SU-DHL-6 (cell line): ENCODE results near the gene PARP12.

Experiments
- H2AFZ ChIP-seq: fragments of 200-600 bp; sonication (generic); 2 replicates; pipeline ENCODE4 v1.6.1; 2014; ENCODE audit warnings: low read depth, mild to moderate bottlenecking, moderate library complexity, mixed read lengths, antibody characterized with exemption, low read length; ENCODE audit not compliant: severe bottlenecking
- H3F3A ChIP-seq: fragments of 200-600 bp; shearing (Covaris generic); 2 replicates; pipeline ENCODE4 v1.6.0; 2016; ENCODE audit warnings: antibody characterized with exemption, mild to moderate bottlenecking; ENCODE audit not compliant: insufficient read depth
- H3K27ac ChIP-seq: fragments of 200-600 bp; sonication (generic); 2 replicates; pipeline ENCODE4 v1.5.1; 2016; ENCODE audit warnings: low read depth, mild to moderate bottlenecking, low read length, moderate library complexity, mixed read lengths
- H3K27me3 ChIP-seq: fragments of 200-600 bp; sonication (generic), shearing (Covaris generic); 2 replicates; pipeline ENCODE4 v1.6.0; 2014; ENCODE audit warnings: mild to moderate bottlenecking, low read length
- H3K36me3 ChIP-seq: fragments of 200-600 bp; sonication (generic); 2 replicates; pipeline ENCODE4 v1.6.1; 2014; ENCODE audit warnings: mild to moderate bottlenecking, low read length, mixed read lengths
- H3K4me2 ChIP-seq: fragments of 300-600, 200-600 bp; shearing (Covaris generic), sonication (generic); 2 replicates; pipeline ENCODE4 v1.6.0; 2014; ENCODE audit warnings: low read length, low read depth, mild to moderate bottlenecking; ENCODE audit not compliant: poor library complexity, severe bottlenecking
- H3K4me3 ChIP-seq: fragments of 200-600 bp; sonication (generic); 2 replicates; pipeline ENCODE4 v1.5.1; 2014; ENCODE audit warnings: antibody characterized with exemption, low read length, mild to moderate bottlenecking, mixed read lengths; ENCODE audit not compliant: insufficient read depth, poor library complexity, severe bottlenecking
- H3K79me2 ChIP-seq: fragments of 200-600 bp; sonication (generic); 2 replicates; pipeline ENCODE4 v1.6.1; 2014; ENCODE audit warnings: mild to moderate bottlenecking, low read length, moderate library complexity; ENCODE audit not compliant: insufficient read depth
- H3K9ac ChIP-seq: fragments of 200-600 bp; sonication (generic); 2 replicates; pipeline ENCODE4 v1.7.0; 2014; ENCODE audit warnings: mild to moderate bottlenecking, low read length
- H3K9me2 ChIP-seq: fragments of 200-600 bp; sonication (generic); replicated peaks from 2 replicates; pipeline ENCODE4 v1.6.1; 2014; ENCODE audit warnings: low read length; ENCODE audit not compliant: insufficient read depth
- H3K9me3 ChIP-seq: fragments of 200-600 bp; sonication (generic); 2 replicates; pipeline ENCODE4 v1.6.1; 2014; ENCODE audit warnings: low read length, mixed read lengths; ENCODE audit not compliant: insufficient read depth
- H4K20me1 ChIP-seq: fragments of 200-600 bp; sonication (generic); 2 replicates; pipeline ENCODE4 v1.6.1; 2014; ENCODE audit warnings: low read depth, mild to moderate bottlenecking, antibody characterized with exemption, low read length, moderate library complexity, mixed read lengths
- EZH2phosphoT487 ChIP-seq: fragments of 200-600 bp; sonication (generic), shearing (Covaris generic); conservative IDR thresholded peaks from 2 replicates; pipeline ENCODE4 v1.6.1; 2018; ENCODE audit warnings: mild to moderate bottlenecking, antibody characterized with exemption, low read length, moderate library complexity, mixed read lengths
- TF ChIP-seq, protein P1 (sequence below): fragments of 200-600 bp; sonication (generic); IDR thresholded peaks from one replicate; pipeline ENCODE4 v1.5.1; 2017; ENCODE audit warnings: antibody characterized with exemption, mild to moderate bottlenecking, low read length, moderate library complexity; ENCODE audit not compliant: insufficient read depth, poor library complexity, severe bottlenecking

PARP12 gene

DNA sequence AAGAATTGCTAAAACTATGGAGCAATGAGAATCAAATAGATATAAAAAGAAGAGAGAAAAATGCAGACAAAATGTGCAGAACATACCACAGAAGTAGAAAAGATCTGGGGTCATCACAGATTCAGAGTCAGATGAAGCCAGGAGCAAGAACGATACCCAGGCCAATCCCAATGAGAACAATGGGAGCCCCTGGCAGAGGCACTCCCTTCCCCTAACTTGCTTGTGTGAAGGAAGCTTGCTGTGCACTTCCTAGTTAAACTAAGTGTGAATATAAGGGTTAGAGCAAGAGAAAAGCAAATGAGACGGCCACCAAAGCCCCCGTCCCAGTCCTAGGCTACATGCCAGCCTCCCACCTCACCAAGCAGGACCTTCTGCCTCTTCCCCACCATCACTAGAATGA is 12.7 kb downstream of the PARP12 start:
- H3K9me3 ChIP-seq = no peaks in the 10 kb centered on the region
- no peak overlapping the region for H3K9ac ChIP-seq

DNA sequence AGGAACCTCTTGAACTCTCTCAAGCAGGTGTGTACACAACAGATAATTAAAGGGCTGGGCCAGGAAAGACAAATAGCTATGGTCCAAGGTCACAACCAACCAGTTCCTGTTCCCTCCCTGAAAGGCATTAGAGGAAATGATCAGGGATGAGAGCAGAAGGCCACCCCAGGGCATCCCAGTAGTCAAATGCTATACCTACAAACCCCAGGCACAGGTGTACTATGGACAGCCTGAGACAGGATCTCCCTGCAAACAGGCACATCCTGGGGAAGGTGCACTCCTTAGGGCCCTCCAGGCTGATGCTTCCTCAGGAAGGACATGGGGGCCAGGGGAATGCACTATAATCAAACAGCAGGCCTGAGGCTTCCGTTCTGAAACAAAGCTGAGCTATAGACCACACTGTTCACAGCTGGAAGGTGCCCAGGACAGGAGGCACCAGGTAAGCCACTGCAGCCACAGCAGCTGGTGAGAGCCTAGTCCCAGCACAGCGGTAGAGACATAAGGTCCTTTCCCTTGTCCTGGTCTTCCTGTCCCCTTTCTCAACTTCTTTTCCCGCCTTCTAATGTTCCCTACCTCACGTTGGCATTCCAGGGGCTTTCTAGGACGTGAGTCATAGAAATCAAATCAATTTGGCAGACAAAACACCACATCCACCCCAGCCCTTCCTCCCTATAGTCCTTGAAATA is 13.3 kb downstream of the PARP12 start:
- no peak overlapping the region for H3K4me3 ChIP-seq
- no peaks in the 10 kb centered on the region for H3K36me3 ChIP-seq
- H3K27ac ChIP-seq = no peak overlapping the region
- H4K20me1 ChIP-seq = no peaks in the 10 kb centered on the region
- H3K4me2 ChIP-seq = no peak overlapping the region
- H3K9ac ChIP-seq = no peak overlapping the region
- TF ChIP-seq, protein P1, sequence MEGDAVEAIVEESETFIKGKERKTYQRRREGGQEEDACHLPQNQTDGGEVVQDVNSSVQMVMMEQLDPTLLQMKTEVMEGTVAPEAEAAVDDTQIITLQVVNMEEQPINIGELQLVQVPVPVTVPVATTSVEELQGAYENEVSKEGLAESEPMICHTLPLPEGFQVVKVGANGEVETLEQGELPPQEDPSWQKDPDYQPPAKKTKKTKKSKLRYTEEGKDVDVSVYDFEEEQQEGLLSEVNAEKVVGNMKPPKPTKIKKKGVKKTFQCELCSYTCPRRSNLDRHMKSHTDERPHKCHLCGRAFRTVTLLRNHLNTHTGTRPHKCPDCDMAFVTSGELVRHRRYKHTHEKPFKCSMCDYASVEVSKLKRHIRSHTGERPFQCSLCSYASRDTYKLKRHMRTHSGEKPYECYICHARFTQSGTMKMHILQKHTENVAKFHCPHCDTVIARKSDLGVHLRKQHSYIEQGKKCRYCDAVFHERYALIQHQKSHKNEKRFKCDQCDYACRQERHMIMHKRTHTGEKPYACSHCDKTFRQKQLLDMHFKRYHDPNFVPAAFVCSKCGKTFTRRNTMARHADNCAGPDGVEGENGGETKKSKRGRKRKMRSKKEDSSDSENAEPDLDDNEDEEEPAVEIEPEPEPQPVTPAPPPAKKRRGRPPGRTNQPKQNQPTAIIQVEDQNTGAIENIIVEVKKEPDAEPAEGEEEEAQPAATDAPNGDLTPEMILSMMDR = no peak
- no peak for TF ChIP-seq EZH2phosphoT487
- H3F3A ChIP-seq = no peaks in the 10 kb centered on the region
- no peaks in the 10 kb centered on the region for H3K79me2 ChIP-seq
- no peaks in the 10 kb centered on the region for H3K27me3 ChIP-seq
- no peak overlapping the region for H2AFZ ChIP-seq
- no peaks in the 10 kb centered on the region for H3K9me2 ChIP-seq
- H3K9me3 ChIP-seq = no peaks in the 10 kb centered on the region

More for the DNA sequence above, 12.7 kb downstream of the PARP12 start:
- H3K79me2 ChIP-seq = no peaks in the 10 kb centered on the region
- H3K36me3 ChIP-seq = no peaks in the 10 kb centered on the region
- no peaks in the 10 kb centered on the region for H3K9me2 ChIP-seq
- TF ChIP-seq EZH2phosphoT487 = no peak
- TF ChIP-seq, protein P1 = no peak
- no peaks in the 10 kb centered on the region for H3K27me3 ChIP-seq
- no peaks in the 10 kb centered on the region for H4K20me1 ChIP-seq
- H3K4me3 ChIP-seq = no peak overlapping the region
- no peaks in the 10 kb centered on the region for H3F3A ChIP-seq
- no peak overlapping the region for H2AFZ ChIP-seq
- H3K27ac ChIP-seq = no peak overlapping the region
- no peak overlapping the region for H3K4me2 ChIP-seq

DNA sequence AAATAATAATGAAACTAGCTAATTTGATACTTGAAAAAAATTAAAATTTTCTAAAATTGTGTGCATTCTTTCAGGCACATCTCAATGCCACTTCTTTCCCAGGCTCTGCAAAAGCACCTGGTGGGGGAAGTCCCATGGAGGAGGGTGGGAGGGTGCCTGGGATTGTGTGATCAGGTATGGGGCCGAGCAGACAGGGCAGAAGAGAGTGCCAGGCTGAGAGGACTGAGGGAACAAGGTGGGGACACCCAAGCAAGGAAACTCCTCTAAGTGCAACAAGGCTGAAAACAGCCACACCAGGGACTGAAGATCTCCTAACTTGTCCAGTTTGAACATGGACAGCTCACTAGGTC is 13.8 kb downstream of the PARP12 start:
- Histone ChIP-seq H3K36me3 (no peaks in the 10 kb centered on the region), H3F3A (no peaks in the 10 kb centered on the region), H3K79me2 (no peaks in the 10 kb centered on the region), H4K20me1 (no peaks in the 10 kb centered on the region), H2AFZ (no peak overlapping the region), H3K27ac (no peak overlapping the region), H3K27me3 (no peaks in the 10 kb centered on the region), H3K9ac (no peak overlapping the region), H3K4me2 (no peak overlapping the region), H3K4me3 (no peak overlapping the region), H3K9me3 (no peaks in the 10 kb centered on the region), H3K9me2 (no peaks in the 10 kb centered on the region)
- no peak for TF ChIP-seq EZH2phosphoT487
- TF ChIP-seq, protein P1 = no peak
